ENCODE data around the gene PCDHGA9. TPM values are rescaled to one million over a fixed set of nuclear protein-coding genes. Genes with fewer than 3 reads are reported as not detected.
"Not testable (repeated sequence)": the region's sequence is repeated elsewhere in the genome, so short reads cannot be mapped to it uniquely, and the experiment has no call there.

PCDHGA9 gene
- total and polyA plus RNA-seq, 2 donors (not counting 3 experiments of a cell fraction or from before 2014, with no cell fraction given), result 1.1 to 3.9 TPM

DNA sequence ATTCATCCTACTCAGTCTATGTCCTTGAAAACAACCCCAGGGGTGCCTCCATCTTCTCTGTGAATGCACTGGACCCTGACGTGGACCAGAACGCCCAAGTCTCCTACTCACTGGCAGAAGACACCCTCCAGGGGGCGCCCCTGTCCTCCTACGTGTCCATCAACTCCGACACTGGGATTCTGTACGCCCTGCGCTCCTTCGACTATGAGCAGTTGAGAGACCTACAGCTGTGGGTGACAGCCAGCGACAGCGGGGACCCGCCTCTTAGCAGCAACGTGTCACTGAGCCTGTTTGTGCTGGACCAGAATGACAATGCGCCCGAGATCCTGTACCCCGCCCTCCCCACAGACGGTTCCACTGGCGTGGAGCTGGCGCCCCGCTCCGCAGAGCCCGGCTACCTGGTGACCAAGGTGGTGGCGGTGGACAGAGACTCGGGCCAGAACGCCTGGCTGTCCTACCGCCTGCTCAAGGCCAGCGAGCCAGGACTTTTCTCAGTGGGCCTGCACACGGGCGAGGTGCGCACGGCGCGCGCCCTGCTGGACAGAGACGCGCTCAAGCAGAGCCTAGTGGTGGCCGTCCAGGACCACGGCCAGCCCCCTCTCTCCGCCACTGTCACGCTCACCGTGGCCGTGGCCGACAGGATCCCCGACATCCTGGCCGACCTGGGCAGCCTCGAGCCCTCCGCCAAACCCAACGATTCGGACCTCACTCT is 27.0 kb upstream of the PCDHGA9 start:
- peak; percentile 9 for TF ChIP-seq EZH2 (IDR thresholded peaks at IDR 0.05; ENCODE audit: borderline replicate concordance, low read depth, low read length, severe bottlenecking)
- CTCF ChIA-PET, result interaction anchor here (1.4 to 3.2 kb wide), 3 partner anchors 7 to 188 kb away, joined by 4 to 41 read pairs (median 10); partner anchors contain the start of gene PCDHGA7
- H3K27ac ChIP-seq (ENCODE audit: insufficient read depth, low read depth, low read length); H3K79me2 ChIP-seq (ENCODE audit: control insufficient read depth, insufficient read depth, low read length); H3K36me3 ChIP-seq (ENCODE audit: control insufficient read depth in 2 of 2, extremely low read depth in 1 of 2, insufficient read depth in 2 of 2, low read length in 2 of 2); DNase-seq (ENCODE audit: low read depth, low spot score); H3K9ac ChIP-seq (replicated peaks; ENCODE audit: extremely low read depth, insufficient read depth, low read length); dilution Hi-C loops (cut with MboI; ENCODE audit: extremely low pct_ligation_motif_present, low sequenced_read_pairs); H3K4me2 ChIP-seq (ENCODE audit: insufficient read depth, low read length); FAIRE-seq; POLR2A ChIA-PET; H3K9me1 ChIP-seq (replicated peaks; ENCODE audit: control insufficient read depth, extremely low read depth, insufficient read depth, low read length); H4K20me1 ChIP-seq (replicated peaks; ENCODE audit: control insufficient read depth, extremely low read depth, insufficient read depth, low read length); intact Hi-C loops (cut with micrococcal nuclease); BruUV-seq (replicated peaks); H3K4me3 ChIP-seq (replicated peaks in 1 of 3; ENCODE audit: insufficient read depth in 1 of 3, low read depth in 1 of 3, low read length in 3 of 3); H3K4me1 ChIP-seq (ENCODE audit: control insufficient read depth, extremely low read depth, insufficient read depth, low read length); H3K9me3 ChIP-seq (replicated peaks; ENCODE audit: control insufficient read depth, insufficient read depth, low read length); H2AFZ ChIP-seq (ENCODE audit: low read depth, low read length): not testable (repeated sequence)
- peaks cover 30 to 67% of the 10 kb centered on the region in 2 experiments for H3K27me3 ChIP-seq (ENCODE audit: control insufficient read depth in 2 of 2, insufficient read depth in 2 of 2, low read length in 2 of 2)

DNA sequence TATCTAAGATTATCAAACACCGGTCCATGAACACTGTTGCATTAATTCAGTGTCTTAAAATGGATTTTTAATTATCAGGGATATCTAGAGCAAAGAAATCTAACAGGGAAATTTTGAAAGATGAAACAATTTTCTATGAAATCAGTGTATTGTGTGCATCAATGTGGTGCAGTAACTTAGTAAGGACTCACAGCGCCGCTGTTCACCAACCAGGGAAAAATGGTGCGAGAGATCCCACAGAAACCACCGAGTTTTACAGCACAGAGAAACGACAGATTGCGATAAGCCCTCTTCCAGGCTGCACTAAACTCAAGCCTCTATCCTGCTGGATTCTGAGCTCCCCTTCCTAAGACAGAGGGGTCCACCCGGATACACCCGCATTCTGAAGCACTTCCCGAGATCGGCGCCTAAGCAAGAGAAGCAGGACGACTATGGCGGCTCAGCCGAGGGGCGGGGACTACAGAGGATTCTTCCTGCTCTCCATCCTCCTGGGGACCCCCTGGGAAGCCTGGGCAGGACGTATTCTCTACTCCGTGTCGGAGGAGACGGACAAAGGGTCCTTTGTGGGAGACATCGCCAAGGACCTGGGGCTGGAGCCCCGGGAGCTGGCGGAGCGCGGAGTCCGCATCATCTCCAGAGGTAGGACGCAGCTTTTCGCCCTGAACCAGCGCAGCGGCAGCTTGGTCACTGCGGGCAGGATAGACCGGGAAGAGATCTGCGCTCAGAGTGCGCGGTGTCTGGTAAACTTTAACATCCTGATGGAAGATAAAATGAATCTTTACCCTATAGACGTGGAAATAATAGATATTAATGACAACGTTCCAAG is 19.9 kb upstream of the PCDHGA9 start, which contains the start of gene PCDHGA7:
Gene PCDHGA7, plus strand, starts transcription at position 274 of the 826 bp plus-strand sequence. Its CDS starts 158 bp downstream, at position 432.
- Histone ChIP-seq H3K4me2 (ENCODE audit: insufficient read depth, low read length) (peak within 1 kb of the TSS; percentile 22), H3K9ac (replicated peaks; ENCODE audit: extremely low read depth, insufficient read depth, low read length) (no peak within 1 kb of the TSS), H2AFZ (ENCODE audit: low read depth, low read length) (peak within 1 kb of the TSS; percentile 56), H3K9me3 (replicated peaks; ENCODE audit: control insufficient read depth, insufficient read depth, low read length) (no peaks in the 10 kb centered on the region), H4K20me1 (replicated peaks; ENCODE audit: control insufficient read depth, extremely low read depth, insufficient read depth, low read length) (no peaks in the 10 kb centered on the region), H3K27ac (ENCODE audit: insufficient read depth, low read depth, low read length) (no peak within 1 kb of the TSS), H3K4me3 (replicated peaks in 1 of 3; ENCODE audit: insufficient read depth in 1 of 3, low read depth in 1 of 3, low read length in 3 of 3) (peak within 1 kb of the TSS in 2 of 3 experiments; percentile 11 to 39), H3K27me3 (ENCODE audit: control insufficient read depth in 2 of 2, insufficient read depth in 2 of 2, low read length in 2 of 2) (peaks cover 29 to 61% of the 10 kb centered on the region in 2 experiments), H3K79me2 (ENCODE audit: control insufficient read depth, insufficient read depth, low read length) (no peaks in the 10 kb centered on the region), H3K4me1 (ENCODE audit: control insufficient read depth, extremely low read depth, insufficient read depth, low read length) (no peaks in the 10 kb centered on the region), H3K36me3 (ENCODE audit: control insufficient read depth in 2 of 2, extremely low read depth in 1 of 2, insufficient read depth in 2 of 2, low read length in 2 of 2) (no peaks in the 10 kb centered on the region), H3K9me1 (replicated peaks; ENCODE audit: control insufficient read depth, extremely low read depth, insufficient read depth, low read length) (no peaks in the 10 kb centered on the region)
- FAIRE-seq (peak; percentile 76), DNase-seq (ENCODE audit: low read depth, low spot score) (peak; percentile 34)
- no TSS peak for BruUV-seq (replicated peaks)
- no peak for TF ChIP-seq POLR2A (IDR thresholded peaks at IDR 0.05; ENCODE audit: low read depth, low read length)
- no peak for TF ChIP-seq GATA2 (IDR thresholded peaks at IDR 0.05; ENCODE audit: insufficient read depth, insufficient read length, low read depth, low read length)
- no peak for TF ChIP-seq FOS (IDR thresholded peaks at IDR 0.05; ENCODE audit: borderline replicate concordance, insufficient read depth, low read length)
- TF ChIP-seq MYC (IDR thresholded peaks at IDR 0.05; ENCODE audit: low read depth, low read length), result no peak
- peak; percentile 44 for TF ChIP-seq EZH2 (IDR thresholded peaks at IDR 0.05; ENCODE audit: borderline replicate concordance, low read depth, low read length, severe bottlenecking)
- TF ChIP-seq, protein P1, sequence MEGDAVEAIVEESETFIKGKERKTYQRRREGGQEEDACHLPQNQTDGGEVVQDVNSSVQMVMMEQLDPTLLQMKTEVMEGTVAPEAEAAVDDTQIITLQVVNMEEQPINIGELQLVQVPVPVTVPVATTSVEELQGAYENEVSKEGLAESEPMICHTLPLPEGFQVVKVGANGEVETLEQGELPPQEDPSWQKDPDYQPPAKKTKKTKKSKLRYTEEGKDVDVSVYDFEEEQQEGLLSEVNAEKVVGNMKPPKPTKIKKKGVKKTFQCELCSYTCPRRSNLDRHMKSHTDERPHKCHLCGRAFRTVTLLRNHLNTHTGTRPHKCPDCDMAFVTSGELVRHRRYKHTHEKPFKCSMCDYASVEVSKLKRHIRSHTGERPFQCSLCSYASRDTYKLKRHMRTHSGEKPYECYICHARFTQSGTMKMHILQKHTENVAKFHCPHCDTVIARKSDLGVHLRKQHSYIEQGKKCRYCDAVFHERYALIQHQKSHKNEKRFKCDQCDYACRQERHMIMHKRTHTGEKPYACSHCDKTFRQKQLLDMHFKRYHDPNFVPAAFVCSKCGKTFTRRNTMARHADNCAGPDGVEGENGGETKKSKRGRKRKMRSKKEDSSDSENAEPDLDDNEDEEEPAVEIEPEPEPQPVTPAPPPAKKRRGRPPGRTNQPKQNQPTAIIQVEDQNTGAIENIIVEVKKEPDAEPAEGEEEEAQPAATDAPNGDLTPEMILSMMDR (IDR thresholded peaks at IDR 0.05; ENCODE audit: extremely low read depth in 1 of 2, insufficient read depth in 1 of 2, low read depth in 1 of 2, low read length in 2 of 2), result peak; percentile 26 to 35
- TF ChIP-seq, protein P2, sequence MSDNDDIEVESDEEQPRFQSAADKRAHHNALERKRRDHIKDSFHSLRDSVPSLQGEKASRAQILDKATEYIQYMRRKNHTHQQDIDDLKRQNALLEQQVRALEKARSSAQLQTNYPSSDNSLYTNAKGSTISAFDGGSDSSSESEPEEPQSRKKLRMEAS (IDR thresholded peaks at IDR 0.05; ENCODE audit: insufficient read depth, insufficient read length), result no peak
- no peak for TF ChIP-seq POLR2AphosphoS5 (IDR thresholded peaks at IDR 0.05; ENCODE audit: insufficient read depth, low read depth, low read length)
- TF ChIP-seq JUN (IDR thresholded peaks at IDR 0.05; ENCODE audit: borderline replicate concordance, insufficient read depth, insufficient read length, low read depth), result no peak
- POLR2A ChIA-PET, result no interaction called here
- intact Hi-C loops (cut with micrococcal nuclease) (no loop called here), dilution Hi-C loops (cut with MboI; ENCODE audit: extremely low pct_ligation_motif_present, low sequenced_read_pairs) (no loop called here)
- CTCF ChIA-PET, result interaction anchor here (0.8 to 3.6 kb wide), 12 partner anchors 9 to 185 kb away, joined by 3 to 21 read pairs (median 6); partner anchors contain the start of genes PCDHGA1, PCDHGA11, PCDHGA12 and PCDHGA2

Data from endothelial cell of umbilical vein (primary cell).